ENCODE data around the gene TMED1.
A peak's percentile ranks its signal among the peaks of the same experiment; 100 is the strongest.

The TMED1 gene

GRCh38 chr19:10836479-10837330, 693 bp upstream of the TMED1 start:
- no peaks in the 10 kb centered on the region for H3K9me2 ChIP-seq (ENCODE audit: low read depth, low read length)
- no peaks in the 10 kb centered on the region for H3F3A ChIP-seq (ENCODE audit: insufficient read depth, low read length)
- no peaks in the 10 kb centered on the region for H3K27me3 ChIP-seq (ENCODE audit: insufficient read depth, low read length)
- H3K4me3 ChIP-seq (ENCODE audit: low read depth, low read length, poor library complexity, severe bottlenecking), result peak overlapping the region; percentile 69
- H4K20me1 ChIP-seq (ENCODE audit: insufficient read depth, low read length), result no peaks in the 10 kb centered on the region
- H2AFZ ChIP-seq (ENCODE audit: low read length), result peak overlapping the region; percentile 16
- H3K9me3 ChIP-seq (ENCODE audit: low read length), result no peaks in the 10 kb centered on the region; the same call in 1 of the 2 replicates
- peak overlapping the region; percentile 91 for H3K27ac ChIP-seq (ENCODE audit: low read depth, low read length, poor library complexity, severe bottlenecking)
- H3K36me3 ChIP-seq (ENCODE audit: insufficient read depth, low read length), result peaks cover 19% of the 10 kb centered on the region
- H3K79me2 ChIP-seq (ENCODE audit: insufficient read depth, low read length), result no peaks in the 10 kb centered on the region
- TF ChIP-seq EZH2 (IDR thresholded peaks at IDR 0.05; ENCODE audit: borderline replicate concordance, low read length), result no peak
- TF ChIP-seq CTCF (IDR thresholded peaks at IDR 0.05; ENCODE audit: low read length), result no peak
- peak overlapping the region; percentile 69 for H3K4me2 ChIP-seq (ENCODE audit: low read length)
- H3K4me1 ChIP-seq (ENCODE audit: insufficient read depth, low read length, severe bottlenecking), result peaks cover 9% of the 10 kb centered on the region
- H3K9ac ChIP-seq (ENCODE audit: low read length), result peak overlapping the region; percentile 84

GRCh38 chr19:10835089-10835753, 791 bp downstream of the TMED1 start:
- peak overlapping the region; percentile 69 for H3K4me3 ChIP-seq (ENCODE audit: low read depth, low read length, poor library complexity, severe bottlenecking)
- H3K4me1 ChIP-seq (ENCODE audit: insufficient read depth, low read length, severe bottlenecking), result peaks cover 9% of the 10 kb centered on the region
- peak overlapping the region; percentile 27 for H3K4me2 ChIP-seq (ENCODE audit: low read length)
- H3K79me2 ChIP-seq (ENCODE audit: insufficient read depth, low read length), result no peaks in the 10 kb centered on the region
- H3F3A ChIP-seq (ENCODE audit: insufficient read depth, low read length), result no peaks in the 10 kb centered on the region
- no peak overlapping the region for H3K9ac ChIP-seq (ENCODE audit: low read length)
- no peaks in the 10 kb centered on the region for H3K27me3 ChIP-seq (ENCODE audit: insufficient read depth, low read length)
- H3K36me3 ChIP-seq (ENCODE audit: insufficient read depth, low read length), result peaks cover 24% of the 10 kb centered on the region
- TF ChIP-seq CTCF (IDR thresholded peaks at IDR 0.05; ENCODE audit: low read length), result no peak
- no peak for TF ChIP-seq EZH2 (IDR thresholded peaks at IDR 0.05; ENCODE audit: borderline replicate concordance, low read length)
- no peak overlapping the region for H2AFZ ChIP-seq (ENCODE audit: low read length)
- no peaks in the 10 kb centered on the region for H3K9me2 ChIP-seq (ENCODE audit: low read depth, low read length)
- H3K9me3 ChIP-seq (ENCODE audit: low read length), result no peaks in the 10 kb centered on the region; the same call in 1 of the 2 replicates
- no peaks in the 10 kb centered on the region for H4K20me1 ChIP-seq (ENCODE audit: insufficient read depth, low read length)
- H3K27ac ChIP-seq (ENCODE audit: low read depth, low read length, poor library complexity, severe bottlenecking), result no peak overlapping the region

DNA sequence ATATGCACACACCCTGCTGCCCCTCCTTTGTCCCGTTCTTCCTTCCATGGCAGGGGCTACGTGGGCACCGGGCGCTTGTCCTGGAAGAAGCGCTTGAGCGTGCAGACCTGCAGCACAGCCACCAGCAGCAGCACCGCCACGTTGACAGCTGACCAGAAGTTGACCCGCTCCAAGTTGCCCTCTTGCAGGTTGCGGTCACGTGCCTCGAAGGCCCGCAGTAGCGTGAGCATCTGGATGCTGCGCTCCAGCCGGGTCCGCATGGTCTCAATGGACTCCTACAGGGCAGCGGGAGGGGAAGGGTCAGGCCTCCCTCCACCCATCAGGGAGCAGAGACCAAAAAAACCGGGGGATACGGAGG, 3.1 kb downstream of the TMED1 start:
- Histone ChIP-seq H3K36me3 (ENCODE audit: insufficient read depth, low read length) (peaks cover 34% of the 10 kb centered on the region), H3K27me3 (ENCODE audit: insufficient read depth, low read length) (no peaks in the 10 kb centered on the region), H4K20me1 (ENCODE audit: insufficient read depth, low read length) (no peaks in the 10 kb centered on the region), H3K79me2 (ENCODE audit: insufficient read depth, low read length) (no peaks in the 10 kb centered on the region), H3K27ac (ENCODE audit: low read depth, low read length, poor library complexity, severe bottlenecking) (no peak overlapping the region), H3K9me2 (ENCODE audit: low read depth, low read length) (no peaks in the 10 kb centered on the region), H3K4me1 (ENCODE audit: insufficient read depth, low read length, severe bottlenecking) (peaks cover 9% of the 10 kb centered on the region), H3K9me3 (ENCODE audit: low read length) (no peaks in the 10 kb centered on the region; the same call in 1 of the 2 replicates), H3F3A (ENCODE audit: insufficient read depth, low read length) (no peaks in the 10 kb centered on the region), H2AFZ (ENCODE audit: low read length) (no peak overlapping the region), H3K9ac (ENCODE audit: low read length) (no peak overlapping the region), H3K4me2 (ENCODE audit: low read length) (no peak overlapping the region), H3K4me3 (ENCODE audit: low read depth, low read length, poor library complexity, severe bottlenecking) (no peak overlapping the region)
- TF ChIP-seq CTCF (IDR thresholded peaks at IDR 0.05; ENCODE audit: low read length), result no peak
- TF ChIP-seq EZH2 (IDR thresholded peaks at IDR 0.05; ENCODE audit: borderline replicate concordance, low read length), result no peak

All from OCI-LY1 (cell line).